Umbilical cord (tissue), 2 donors: ENCODE results near the gene RPN1. TPM values are rescaled to one million over a fixed set of nuclear protein-coding genes. Genes with fewer than 3 reads are reported as not detected.
A peak's percentile ranks its signal among the peaks of the same experiment; 100 is the strongest.
"Not testable (repeated sequence)": the region's sequence is repeated elsewhere in the genome, so short reads cannot be mapped to it uniquely, and the experiment has no call there.

ENCODE experiments used
- DNase-seq: peaks from one replicate; pipeline ENCODE4 v3.0.0-alpha.2; 2015; ENCODE audit warnings: low spot score
- total RNA-seq: library from RNA; depleted of rRNA; stranded (reverse); fragments of >200 nt; gene quantifications from one replicate; pipeline ENCODE4 v1.2.3, GENCODE V29; 2014; ENCODE audit warnings: low replicate concordance; ENCODE audit not compliant: insufficient read depth

Gene RPN1
- total RNA-seq, 1 donor from 2014 or later = 220 TPM

DNA sequence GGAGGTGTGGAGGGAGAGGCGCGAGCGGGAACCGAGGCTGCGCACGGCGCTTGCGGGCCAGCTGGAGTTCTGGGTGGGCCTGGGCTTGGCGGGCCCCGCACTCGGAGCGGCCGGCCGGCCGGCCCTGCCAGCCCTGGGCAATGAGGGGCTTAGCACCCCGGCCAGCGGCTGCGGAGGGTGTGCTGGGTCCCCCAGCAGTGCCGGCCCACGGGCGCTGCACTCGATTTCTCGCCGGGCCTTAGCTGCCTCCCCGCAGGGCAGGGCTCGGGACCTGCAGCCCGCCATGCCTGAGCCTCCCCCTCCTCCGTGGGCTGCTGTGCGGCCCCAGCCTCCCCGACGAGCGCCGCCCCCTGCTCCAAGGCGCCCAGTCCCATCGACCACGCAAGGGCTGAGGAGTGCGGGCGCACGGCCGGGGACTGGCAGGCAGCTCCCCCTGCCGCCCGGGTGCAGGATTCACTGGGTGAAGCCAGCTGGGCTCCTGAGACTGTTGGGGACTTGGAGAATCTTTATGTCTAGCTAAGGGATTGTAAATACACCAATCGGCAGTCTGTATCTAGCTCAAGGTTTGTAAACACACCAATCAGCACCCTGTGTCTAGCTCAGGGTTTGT is 2.9 kb upstream of the RPN1 start:
- DNase-seq = not testable (repeated sequence)

DNA sequence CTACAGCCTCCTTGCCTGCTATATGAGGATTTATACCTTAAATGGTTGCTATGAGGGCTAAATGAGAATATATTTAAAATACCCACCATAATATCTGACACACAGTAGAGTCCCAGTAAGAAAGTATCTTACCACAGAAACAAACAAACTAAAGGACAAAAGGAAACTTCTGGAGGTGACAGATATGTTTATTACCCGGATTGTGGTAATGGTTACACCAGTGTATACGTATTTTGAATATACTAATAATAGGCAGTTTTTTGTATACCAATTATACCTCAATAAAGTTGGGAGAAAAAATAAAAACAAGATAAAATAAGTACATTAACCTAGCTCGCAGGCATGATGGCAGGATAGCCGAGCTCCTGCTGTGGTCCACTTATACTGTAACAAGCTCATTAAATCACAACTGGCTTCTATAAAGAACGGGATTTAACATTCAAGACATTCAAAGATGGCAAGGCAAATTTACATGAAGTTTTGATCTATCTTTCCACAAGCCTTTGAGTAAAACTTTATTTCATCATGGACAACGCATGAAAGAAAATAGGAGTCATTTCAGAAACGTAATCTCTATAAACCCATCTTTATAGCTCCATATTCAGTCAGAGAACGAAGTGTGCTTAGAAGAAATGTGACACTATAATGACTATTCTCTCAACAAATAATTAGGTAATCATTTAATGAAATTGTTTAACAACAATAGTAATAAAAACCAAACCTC is 1.5 kb downstream of the RPN1 start:
- no peak for DNase-seq

DNA sequence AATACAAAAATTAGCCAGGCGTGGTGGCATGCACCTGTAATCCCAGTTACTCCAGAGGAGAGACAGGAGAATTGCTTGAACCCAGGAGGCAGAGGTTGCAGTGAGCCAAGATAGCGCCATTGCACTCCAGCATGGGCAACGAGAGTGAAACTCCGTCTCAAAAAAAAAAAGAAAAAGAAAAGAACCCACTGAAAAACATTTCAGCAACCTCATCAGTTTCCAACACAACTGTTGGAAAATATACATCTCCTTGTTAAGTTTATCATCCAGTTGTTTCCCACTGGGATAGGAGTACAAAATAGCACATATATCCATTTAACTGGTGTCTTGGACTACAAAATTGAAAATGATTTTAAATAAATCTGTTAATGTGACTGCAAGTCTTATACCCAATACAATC is 2.2 kb downstream of the RPN1 start:
- DNase-seq = no peak

DNA sequence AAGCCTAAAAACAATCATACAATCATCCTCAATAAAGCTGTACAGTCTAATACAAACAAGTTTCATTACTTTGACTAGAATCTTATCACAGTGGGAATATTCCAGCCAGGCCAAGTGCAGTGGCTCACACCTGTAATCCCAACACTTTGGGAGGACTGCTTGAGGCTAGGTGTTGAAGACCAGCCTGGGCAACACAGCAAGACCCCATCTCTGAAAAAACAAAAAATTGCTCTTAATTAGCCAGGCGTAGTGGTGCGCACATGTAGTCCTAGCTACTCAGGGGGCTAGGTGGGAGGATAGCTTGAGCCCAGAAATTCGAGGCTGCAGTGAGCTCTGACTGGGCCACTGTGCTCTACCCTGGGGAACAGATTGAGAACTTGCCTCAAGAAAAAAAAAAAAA is 3.3 kb downstream of the RPN1 start:
- DNase-seq = no peak

DNA sequence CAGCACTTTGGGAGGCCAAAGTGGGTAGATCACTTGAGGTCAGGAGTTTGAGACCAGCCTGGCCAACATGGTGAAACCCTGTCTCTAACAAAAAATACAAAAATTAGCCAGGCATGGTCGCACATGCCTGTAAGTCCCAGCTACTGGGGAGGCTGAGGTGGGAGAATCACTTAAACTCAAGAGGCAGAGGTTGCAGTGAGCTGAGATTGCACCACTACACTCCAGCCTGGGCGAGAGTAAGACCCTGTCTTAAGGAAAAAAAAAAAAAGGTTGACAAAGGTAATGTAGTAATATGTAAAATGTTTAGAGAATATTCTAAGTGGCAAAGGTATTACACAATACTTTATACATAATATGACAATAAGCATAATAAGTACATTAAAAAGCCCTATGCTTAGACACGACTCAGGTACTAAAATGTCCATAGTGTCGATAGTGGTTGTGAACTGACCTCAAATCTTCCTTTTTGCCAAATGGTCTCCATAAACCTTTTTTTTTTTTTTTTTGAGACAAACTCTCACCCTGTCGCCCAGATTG is 16.5 kb downstream of the RPN1 start:
- DNase-seq = no peak

DNA sequence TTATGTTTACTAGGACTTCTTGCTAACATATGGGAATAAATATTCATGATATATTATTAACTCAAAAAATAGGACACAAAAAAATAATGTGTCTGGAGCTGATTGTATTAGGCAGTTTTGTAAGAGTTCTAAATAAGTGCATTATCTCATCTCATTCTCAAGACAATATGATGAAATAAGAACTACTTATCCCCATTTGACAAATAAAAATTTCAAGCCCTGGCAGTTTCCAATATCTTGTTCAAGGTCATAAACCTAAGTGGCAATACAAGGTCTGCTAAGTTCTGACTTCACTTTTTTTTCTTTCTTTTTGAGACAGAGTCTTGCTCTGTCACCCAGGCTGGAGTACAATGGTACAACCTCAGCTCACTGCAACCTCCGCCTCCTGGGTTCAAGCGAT is 18.3 kb downstream of the RPN1 start:
- DNase-seq = no peak

DNA sequence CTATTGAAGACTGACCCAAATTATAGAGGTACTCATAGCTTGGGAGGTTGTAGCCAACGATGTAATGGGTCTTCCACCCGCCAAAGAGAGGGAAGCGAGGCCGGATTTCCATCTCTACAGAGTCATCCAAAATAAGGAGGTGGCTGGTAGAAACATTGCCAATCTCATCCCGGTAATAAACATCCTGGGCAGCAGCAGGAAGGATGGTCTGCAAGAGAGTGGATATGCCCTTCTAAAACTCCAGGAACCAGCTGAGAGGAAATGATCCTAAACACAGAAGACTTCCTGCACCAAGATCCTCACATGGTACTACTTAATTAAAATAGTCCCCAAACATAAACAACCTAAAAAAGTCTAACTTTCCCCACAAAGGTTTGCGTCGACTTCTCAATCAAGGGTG is 20.7 kb downstream of the RPN1 start:
- no peak for DNase-seq

DNA sequence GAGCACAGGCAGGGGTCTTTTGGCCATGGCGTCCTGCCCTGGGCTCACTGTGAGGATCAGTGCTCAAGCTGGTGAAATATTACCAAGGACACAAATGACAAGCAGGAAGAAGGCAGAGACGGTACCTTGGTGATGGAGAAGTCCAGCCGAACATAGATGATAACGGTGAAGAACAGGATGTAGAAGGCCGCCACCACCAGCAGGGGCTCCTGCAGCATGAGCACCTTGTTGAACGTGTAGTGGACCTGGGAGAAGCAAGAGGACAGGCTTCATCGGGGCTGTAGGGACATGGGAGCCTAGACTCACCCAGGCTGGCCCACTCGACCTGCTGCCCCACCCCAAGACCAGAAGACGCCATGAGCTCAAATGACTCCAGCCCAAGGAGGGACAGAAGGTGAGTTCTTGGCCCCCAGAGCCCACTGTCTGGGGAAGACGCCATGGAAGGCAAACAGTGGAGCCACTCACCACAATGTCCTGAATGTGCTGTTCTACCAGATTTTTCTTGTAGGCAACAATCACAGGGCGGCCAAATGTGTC is 25.1 kb downstream of the RPN1 start:
- no peak for DNase-seq

DNA sequence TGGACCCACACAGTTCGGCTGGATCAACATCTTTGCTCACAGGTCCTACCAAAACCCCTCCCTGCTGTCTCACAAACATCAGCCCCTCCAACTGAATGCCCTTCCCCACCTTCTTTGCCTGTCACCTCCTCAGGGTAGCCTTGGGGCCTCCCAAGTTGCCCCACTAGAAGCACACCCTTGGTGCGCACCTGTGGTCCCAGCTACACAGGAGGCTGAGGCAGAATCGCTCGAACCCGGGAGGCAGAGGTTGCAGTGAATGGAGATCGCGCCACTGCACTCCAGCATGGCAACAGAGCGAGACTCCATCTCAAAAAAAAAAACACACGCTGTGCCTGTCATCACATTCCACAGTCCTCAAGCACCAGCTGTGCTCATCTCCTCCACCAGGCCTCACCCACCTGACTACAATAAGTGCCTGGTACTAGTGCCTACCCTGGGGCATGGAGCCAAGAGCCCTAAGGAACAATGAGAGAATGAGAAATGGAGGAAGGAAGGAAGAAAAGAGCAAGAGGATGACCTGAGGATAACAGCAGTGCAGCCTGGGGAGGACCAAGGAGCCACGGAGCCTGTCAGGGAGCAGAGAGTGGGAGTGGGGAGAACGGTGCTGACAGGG is 26.0 kb downstream of the RPN1 start:
- no peak for DNase-seq

DNA sequence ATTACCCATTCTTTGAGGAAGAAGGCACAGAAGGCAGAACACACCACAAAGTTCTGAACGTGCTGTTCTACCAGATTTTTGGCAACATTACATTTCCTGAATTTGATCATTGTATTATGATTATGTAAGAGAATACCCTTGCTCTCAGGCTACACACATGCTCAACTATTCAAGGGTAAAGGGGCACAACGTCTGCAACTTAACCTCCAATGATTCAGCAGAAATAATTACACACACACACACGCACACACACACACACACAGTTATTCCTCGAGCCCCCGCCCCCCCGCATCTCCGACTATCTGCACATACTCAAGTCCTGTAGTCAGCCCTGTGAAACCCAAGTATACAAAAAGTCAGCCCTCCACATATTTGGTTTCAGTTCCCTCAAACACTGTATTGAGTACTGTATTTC is 26.8 kb downstream of the RPN1 start:
- no peak for DNase-seq

DNA sequence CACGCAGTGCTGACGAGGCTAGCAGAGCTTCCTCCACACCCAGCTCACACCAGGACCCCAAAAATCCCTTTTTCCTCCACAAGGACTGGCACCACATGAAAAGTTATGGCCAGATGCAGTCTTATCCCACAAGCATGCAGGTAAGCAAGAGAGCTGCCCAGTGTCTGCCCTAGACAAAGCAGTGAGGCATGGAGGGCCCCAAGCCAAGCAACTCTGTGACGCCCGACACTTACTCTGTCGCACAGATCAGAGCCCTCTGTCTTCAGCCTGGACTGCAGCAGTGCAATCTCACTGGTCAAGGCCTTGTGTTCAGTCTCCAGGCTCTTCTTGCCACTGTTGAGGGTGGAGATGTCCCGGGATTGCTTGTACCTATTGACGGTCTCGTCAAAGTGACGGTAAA is 28.7 kb downstream of the RPN1 start:
- DNase-seq = no peak

DNA sequence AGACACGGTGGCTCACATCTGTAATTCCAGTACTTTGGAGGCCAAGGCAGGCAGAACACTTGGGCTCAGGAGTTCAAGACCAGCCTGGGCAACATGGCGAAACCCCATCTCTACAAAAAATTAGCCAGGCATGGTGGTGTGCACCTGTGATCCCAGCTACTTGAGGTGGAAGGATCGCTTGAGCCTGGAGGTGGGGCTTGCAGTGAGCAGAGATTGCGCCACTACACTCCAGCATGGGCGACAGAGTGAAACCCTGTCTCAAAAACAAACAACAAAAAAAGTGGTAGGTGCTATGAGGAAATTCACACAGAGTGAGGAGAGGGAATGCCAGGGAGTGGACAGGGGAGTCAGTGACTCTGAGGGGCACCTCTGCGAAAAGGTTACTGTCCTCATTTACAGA is 29.4 kb downstream of the RPN1 start:
- DNase-seq = no peak

DNA sequence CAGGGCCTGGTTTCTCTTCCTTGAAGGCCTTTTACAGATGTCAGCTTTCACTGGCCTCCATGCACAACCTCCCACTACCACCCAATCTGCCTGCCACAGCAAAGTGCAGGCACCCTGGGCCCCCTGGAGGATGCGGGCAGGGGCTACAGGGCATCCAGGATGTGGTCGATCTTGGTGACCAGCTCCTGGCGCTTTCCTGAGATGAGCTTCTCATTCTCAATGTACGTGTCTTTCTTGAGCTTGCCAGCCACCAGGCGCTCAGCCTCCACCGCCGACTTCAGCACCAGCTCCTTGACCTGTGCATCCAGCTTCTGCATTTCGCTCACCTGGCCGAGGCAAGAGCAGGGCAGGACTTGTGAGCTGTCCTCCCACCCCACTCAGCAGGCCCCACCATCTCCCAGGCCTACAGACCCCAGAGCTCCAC is 30.3 kb downstream of the RPN1 start:
- no peak for DNase-seq

DNA sequence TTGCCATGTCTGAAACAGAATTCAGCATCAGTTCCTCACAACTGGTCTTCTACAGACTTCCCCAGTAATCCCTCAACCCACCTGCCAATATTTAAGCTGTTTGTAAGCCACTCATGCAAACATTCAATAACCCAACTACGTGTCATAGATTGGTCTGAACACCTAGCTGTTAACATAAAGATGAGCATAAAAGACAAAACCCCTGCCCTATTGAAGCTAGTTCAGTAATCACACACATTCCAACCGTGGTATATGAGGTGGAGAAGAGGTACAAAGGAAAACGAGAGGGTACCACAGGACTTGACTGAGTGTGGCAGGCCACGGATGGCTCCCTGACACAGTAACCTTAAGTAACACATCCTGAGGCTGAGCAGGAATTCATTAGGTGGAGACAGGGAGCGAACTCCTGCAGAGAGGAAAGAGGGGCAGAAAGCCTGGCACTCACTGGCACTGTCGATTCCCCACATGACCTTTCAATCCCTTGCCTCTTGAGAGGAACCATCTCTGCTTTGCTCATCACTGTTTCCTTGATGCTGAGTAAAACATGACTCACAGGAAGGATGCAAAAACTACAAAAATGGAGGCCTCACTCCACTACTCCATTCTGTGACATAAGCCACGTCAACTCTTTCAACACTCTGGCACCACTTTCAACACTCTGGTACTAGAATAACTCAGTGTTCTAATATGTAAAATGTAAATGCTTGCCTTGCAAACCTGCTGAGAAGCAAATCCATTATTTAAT is 31.3 kb downstream of the RPN1 start:
- DNase-seq = no peak

DNA sequence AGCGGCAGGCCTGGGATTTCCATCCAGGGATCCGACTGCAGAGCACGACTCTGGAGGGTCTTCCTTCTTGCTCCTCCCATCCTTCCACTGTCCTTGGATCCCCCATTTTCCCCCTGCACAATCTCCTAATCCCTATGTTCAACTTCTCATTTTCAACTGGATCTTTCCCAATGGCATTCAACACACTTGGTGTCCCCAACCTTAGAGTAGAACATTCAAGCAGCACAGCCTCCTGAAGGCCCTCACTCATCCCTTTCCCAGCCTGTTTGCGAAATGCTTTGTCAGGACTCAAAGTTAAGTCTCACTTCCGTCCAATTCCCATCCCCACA is 32.3 kb downstream of the RPN1 start:
- no peak for DNase-seq

DNA sequence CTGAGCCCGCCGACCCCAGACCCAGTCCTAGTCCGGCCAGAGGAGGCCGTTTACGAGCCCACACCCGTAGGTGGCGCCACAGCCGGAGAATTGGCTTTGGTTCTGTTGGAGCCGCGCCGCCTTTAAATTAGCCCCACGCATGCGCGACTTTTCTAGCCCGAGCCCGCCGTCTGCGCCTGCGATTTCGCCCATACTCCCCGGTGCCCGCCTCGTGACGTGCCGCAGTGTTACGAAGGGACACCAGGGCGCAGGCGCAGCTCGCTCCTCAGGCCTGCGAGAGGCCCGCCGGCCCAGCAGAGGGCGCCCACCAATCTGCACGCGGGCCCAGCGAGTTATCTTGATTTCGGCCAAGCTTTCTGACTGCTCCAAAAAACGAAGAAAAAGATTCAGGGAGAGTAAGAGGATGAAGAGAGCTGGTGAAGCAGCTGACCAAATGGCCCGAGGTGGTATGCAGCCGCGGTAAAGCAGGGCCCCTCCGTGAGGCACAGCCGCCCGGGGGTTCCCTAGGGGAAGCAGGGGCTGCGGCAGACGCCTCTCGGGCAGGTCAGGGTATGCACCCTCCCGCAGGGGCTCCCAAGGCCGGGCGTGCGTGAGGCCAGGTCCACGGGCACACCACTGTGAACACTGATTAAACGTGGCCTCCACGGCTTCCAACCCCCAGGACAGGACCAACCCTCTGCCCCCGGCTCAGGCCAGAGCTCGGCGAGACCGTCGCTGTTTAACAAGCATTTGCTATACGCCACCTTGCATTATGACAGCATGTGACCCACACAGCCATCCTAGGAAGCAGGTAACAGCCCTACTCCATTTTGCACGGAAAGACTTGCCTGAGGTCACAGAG is 32.8 kb downstream of the RPN1 start:
- DNase-seq = peak; percentile 98

DNA sequence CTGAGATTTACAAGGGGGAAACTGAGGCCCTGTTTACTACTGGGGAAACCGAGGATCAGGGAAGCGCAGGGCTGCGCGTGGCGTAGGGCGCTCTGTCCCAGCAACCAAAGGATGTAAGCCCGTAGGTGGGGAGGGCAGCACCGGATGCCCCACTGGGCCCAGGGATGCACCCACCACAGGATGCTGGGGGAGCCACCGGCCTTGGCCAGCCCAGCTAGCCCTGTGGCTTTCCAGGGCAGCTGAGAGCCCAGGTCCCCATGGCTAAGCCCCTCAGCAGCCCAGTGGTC is 33.4 kb downstream of the RPN1 start:
- no peak for DNase-seq

DNA sequence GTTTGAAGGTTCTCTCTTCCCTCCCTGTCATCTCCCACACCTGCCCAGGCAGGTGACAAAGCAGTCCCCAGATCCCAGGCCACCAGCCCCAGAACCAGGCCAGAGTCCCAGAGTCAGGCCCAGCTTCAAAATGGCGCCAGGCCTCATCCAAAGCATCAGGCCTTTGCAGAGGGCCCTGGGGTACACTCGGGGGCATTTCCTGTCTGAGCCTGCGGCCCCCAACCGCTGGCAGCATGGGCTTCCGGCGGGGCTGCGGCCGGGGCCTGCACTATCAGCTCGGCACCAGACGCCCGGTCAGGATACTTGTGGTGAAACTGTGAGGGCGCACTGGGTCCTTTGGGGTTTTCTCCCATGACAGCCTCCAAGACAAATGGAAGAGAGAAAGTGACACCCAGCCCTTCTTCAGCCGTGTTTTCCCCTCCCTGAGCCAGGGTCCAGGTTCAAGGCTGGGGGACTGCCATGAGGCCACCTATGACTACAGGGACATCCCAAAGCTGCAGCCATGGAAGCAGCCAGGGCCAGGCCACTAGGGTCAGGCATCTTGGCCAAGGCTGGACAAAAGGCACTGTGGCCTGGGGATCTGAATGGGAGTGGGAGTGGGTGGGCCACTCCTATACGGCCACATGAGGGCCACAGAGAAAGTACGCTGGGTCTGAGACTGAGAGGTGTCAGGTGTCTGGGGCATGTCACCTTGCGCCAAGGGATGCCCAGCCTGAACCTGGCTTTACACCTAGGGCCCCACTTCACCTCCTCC is 33.9 kb downstream of the RPN1 start:
- no peak for DNase-seq

DNA sequence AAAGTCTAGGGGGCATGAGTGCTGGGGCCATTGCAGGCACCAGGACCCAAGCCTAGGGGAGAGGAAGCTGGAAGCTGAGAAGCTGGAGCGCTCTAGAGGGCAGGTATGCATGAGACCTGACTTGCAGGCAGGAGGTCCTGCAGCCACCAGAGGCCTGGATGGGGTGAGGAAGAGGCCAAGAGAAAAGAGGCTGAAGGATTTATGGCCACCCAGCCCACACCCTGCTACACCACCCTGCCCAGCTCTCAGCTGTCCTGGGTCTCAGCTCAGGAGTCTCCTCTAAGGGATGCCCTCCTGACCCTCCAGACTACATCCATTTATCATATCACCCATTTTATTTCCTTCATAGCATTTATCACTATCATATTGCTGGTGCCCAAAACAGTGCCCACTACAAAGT is 36.5 kb downstream of the RPN1 start:
- no peak for DNase-seq

DNA sequence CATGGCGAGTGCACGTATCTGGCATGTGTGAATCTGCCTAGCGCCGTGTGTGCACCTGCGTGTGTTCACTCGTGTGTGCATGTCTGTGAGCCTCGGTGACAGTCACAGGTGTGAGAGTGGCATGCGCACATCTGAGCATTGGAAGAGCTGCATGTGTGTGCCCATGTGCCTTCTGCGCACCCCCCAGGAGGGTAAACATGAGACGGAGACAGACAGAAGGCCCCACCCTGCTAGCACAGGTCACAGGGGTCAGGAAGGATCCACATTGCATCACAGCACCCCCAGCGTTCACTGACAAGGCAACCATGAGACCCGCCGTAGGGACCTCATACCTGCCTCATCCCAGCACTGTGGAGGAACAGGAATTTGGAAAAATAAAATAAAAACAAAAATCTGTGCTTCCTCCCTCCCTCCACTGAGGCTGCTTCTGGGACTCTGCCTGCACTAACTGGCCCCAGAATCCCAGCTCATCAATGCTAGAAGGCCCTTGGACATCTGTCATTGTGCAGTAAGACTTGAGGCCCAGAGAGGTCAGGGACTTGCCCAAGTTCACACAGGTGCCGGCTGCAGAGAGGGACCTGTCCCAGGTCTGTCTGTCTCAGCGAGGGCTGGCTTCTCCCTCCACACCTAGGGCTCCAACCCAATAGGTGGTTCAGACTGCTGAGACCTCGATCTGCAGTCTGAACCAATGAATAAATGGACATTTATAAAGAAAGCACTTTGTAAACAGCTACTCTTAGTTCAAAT is 37.4 kb downstream of the RPN1 start:
- DNase-seq = no peak
